Kidney epithelial cell (primary cell): Measurements from ENCODE around the gene EFNA4. TPM values are rescaled to one million over a fixed set of nuclear protein-coding genes. Genes with fewer than 3 reads are reported as not detected.

Experiments used
- total RNA-seq: library from RNA; depleted of rRNA; stranded (reverse); fragments of >200 nt; gene quantifications from 2 replicates; pipeline ENCODE4 v1.2.3, GENCODE V29; 2015

Gene EFNA4
- total RNA-seq, 1 donor from 2014 or later, result 16.8 TPM

Other genes with a start within 250 kb of the EFNA4 start
- gene KCNN3, start 193.5 kb upstream of the EFNA4 start, total RNA-seq, result 0.04 and 0.34 TPM in 2 replicates
- 9.7 and 13.6 TPM in 2 replicates for gene PMVK, start 127.0 kb upstream of the EFNA4 start, total RNA-seq
- 88.2 and 102 TPM in 2 replicates for gene PBXIP1, start 107.6 kb upstream of the EFNA4 start, total RNA-seq
- 21.2 and 27.8 TPM in 2 replicates for gene PYGO2, start 102.0 kb upstream of the EFNA4 start, total RNA-seq
- gene SHC1, start 93.0 kb upstream of the EFNA4 start, total RNA-seq, result 176 and 183 TPM in 2 replicates
- 67.4 and 72.4 TPM in 2 replicates for gene CKS1B, start 89.1 kb upstream of the EFNA4 start, total RNA-seq
- 53.0 and 60.9 TPM in 2 replicates for gene FLAD1, start 80.4 kb upstream of the EFNA4 start, total RNA-seq
- 1.6 TPM in 1 of 2 replicates, not detected in the other for gene LENEP, start 70.2 kb upstream of the EFNA4 start, total RNA-seq
- gene ZBTB7B, start 60.9 kb upstream of the EFNA4 start, total RNA-seq, result 28.0 and 40.3 TPM in 2 replicates
- 0.27 TPM in 1 of 2 replicates, not detected in the other for gene DCST2, start 30.0 kb upstream of the EFNA4 start, total RNA-seq
- not detected in 2 replicates for gene DCST1, start 29.9 kb upstream of the EFNA4 start, total RNA-seq
- gene ADAM15, start 12.4 kb upstream of the EFNA4 start, total RNA-seq, result 186 and 209 TPM in 2 replicates
- 1.6 and 1.7 TPM in 2 replicates for gene EFNA3, start 15.1 kb downstream of the EFNA4 start, total RNA-seq
- gene EFNA1, start 64.1 kb downstream of the EFNA4 start, total RNA-seq, result 126 and 166 TPM in 2 replicates
- gene SLC50A1, start 72.1 kb downstream of the EFNA4 start, total RNA-seq, result 26.6 and 28.7 TPM in 2 replicates
- 36.4 and 74.9 TPM in 2 replicates for gene DPM3, start 76.8 kb downstream of the EFNA4 start, total RNA-seq
- 207 and 241 TPM in 2 replicates for gene KRTCAP2, start 109.6 kb downstream of the EFNA4 start, total RNA-seq
- gene TRIM46, start 110.1 kb downstream of the EFNA4 start, total RNA-seq, result 7.1 and 9.1 TPM in 2 replicates
- 51.5 and 58.1 TPM in 2 replicates for gene THBS3, start 144.2 kb downstream of the EFNA4 start, total RNA-seq
- 79.3 and 84.3 TPM in 2 replicates for gene MTX1, start 145.0 kb downstream of the EFNA4 start, total RNA-seq
- gene ENTREP3, start 191.7 kb downstream of the EFNA4 start, total RNA-seq, result 13.2 and 24.8 TPM in 2 replicates
- 93.8 and 108 TPM in 2 replicates for gene SCAMP3, start 198.6 kb downstream of the EFNA4 start, total RNA-seq
- gene CLK2, start 209.8 kb downstream of the EFNA4 start, total RNA-seq, result 21.7 and 24.2 TPM in 2 replicates
- gene HCN3, start 213.7 kb downstream of the EFNA4 start, total RNA-seq, result 2.8 and 3.8 TPM in 2 replicates
- gene PKLR, start 237.7 kb downstream of the EFNA4 start, total RNA-seq, result not detected in 2 replicates
- gene FDPS, start 245.1 kb downstream of the EFNA4 start, total RNA-seq, result 248 and 271 TPM in 2 replicates